ENCODE measurements around the gene SMG6.
"Not testable (repeated sequence)": the region's sequence is repeated elsewhere in the genome, so short reads cannot be mapped to it uniquely, and the experiment has no call there.

The SMG6 gene

DNA sequence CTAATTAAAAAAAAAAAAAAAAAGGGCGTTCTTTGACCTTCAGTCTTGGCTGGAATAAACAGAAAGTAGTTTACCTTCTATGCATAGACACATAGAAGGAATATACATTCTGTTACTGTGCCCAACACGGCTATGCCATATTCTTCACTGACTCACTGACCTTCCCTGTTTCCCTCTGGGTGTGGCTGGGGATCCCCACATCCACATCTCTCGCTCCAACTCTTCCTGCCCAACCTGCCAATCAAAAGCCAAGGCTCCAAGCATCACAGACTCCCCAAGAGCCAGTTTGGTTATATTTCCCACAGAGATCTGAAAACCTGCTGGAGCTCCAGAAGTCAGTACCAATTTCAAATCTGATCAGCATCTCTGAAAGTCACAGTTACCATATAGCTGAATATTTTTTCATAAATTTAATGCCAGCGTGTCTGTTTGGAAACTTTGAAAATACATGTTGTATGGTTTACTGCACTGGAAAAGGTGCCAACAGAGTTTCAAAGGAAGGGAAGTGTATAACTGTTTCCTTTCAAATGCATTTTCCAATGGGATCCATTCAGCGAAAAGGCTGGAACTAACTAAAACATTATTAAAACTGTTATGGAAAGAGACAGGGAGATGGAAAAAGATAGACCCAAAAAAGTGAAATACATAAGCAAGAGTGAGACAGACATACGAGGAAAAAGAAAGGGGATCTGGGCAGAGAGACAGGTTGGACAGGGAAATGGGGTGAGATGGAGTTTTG is 91.8 kb downstream of the SMG6 start:
- DNase-seq (no peak), ATAC-seq (replicated peaks) (no peak)
- H3K27me3 Mint-ChIP-seq, result no peaks in the 10 kb centered on the region
- H3K27ac Mint-ChIP-seq, result peak overlapping the region; percentile 93 to 98
- H3K36me3 Mint-ChIP-seq (ENCODE audit: insufficient read depth), result peaks cover 12% of the 10 kb centered on the region
- no peaks in the 10 kb centered on the region for H3K9me3 Mint-ChIP-seq
- H3K4me3 Mint-ChIP-seq, result peak overlapping the region in 1 of 2 donors; percentile 20
- H3K4me1 Mint-ChIP-seq (ENCODE audit: low read depth in 2 of 2), result peaks cover 30 to 45% of the 10 kb centered on the region in 2 donors

DNA sequence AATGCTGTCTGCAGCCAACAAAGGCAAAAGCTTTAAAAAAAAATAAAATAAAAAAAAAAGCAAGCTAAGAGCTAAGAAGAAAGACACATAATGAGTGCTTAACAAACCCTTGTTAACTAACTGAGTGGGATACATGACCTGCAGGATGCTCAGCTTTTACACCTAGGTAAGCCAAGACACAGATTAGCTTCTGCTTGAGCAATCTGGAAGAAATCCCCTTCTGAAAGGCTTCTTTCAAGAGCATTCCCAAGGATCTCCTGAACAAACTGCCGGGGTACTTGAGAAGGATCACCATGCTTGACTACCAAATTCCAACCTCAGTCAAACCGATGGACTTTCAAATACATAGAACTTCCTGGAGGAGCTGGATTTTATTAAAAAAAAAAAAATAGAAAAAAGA is 92.9 kb downstream of the SMG6 start:
- ATAC-seq (replicated peaks), result no peak
- Mint-ChIP-seq H3K4me3 (peak overlapping the region in 1 of 2 donors; percentile 22), H3K27ac (peak overlapping the region in 1 of 2 donors; percentile 85), H3K4me1 (ENCODE audit: low read depth in 2 of 2) (peaks cover 26 to 39% of the 10 kb centered on the region in 2 donors), H3K27me3 (no peaks in the 10 kb centered on the region), H3K36me3 (ENCODE audit: insufficient read depth) (peaks cover 12% of the 10 kb centered on the region), H3K9me3 (no peaks in the 10 kb centered on the region)
- DNase-seq, result no peak

DNA sequence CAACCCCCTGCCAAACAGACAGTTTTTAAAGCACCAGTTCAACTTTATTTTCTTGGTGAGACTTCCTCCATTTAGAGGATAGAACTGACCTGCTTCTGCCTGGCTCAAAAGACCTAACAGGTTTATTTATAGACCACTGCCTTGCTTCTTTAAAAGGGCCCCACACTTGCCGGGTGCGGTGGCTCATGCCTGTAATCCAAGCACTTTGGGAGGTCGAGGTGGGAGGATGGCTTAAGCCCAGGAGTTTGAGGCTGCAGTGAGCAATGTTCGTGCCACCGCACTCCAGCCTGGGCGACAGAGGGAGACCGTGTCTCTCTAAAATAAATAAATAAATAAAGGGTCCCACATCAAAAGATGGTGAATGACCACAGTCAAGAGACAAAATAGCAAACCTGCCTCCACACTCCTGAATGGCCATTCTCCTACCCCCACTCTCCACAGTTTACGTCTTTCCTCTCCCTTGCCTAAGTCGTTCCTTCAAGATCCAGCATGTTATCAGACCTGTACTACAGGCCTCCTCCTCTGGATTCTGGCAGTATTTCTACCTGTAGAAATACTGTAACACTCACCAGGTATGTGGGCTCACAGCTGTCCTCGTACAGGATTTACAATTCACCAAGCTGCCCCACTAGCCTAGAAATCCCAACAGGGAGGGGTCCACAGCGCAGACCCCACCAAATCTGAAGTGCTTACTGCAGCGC is 95.6 kb downstream of the SMG6 start:
- DNase-seq (no peak), ATAC-seq (replicated peaks) (no peak)
- no peak overlapping the region for H3K27ac Mint-ChIP-seq
- H3K36me3 Mint-ChIP-seq (ENCODE audit: insufficient read depth), result peaks cover 8% of the 10 kb centered on the region
- H3K9me3 Mint-ChIP-seq, result no peaks in the 10 kb centered on the region
- no peaks in the 10 kb centered on the region for H3K27me3 Mint-ChIP-seq
- H3K4me3 Mint-ChIP-seq, result no peak overlapping the region
- H3K4me1 Mint-ChIP-seq (ENCODE audit: low read depth in 2 of 2), result peaks cover 15 to 24% of the 10 kb centered on the region in 2 donors

DNA sequence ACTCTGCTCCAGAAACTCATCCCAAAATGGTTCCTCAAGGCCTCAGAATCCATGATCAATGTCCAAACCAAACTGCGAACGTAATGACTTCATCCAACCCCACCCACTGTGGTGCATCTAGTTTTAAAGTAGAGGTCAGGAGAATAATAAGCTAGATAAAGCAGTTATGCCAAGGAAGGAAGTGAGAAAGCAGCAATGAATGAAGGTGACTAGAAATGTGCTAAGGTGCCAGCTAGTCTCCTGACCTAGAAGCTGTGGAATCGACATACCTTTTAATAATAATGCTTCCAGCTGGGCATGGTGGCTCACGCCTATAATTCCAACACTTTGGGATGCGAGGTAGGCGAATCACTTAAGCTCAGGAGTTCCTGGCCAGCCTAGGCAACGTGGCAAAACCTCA is 99.2 kb downstream of the SMG6 start:
- Mint-ChIP-seq H3K4me1 (ENCODE audit: low read depth in 2 of 2) (peaks cover 7 to 10% of the 10 kb centered on the region in 2 donors), H3K9me3 (no peaks in the 10 kb centered on the region), H3K27me3 (no peaks in the 10 kb centered on the region), H3K4me3 (no peak overlapping the region), H3K36me3 (ENCODE audit: insufficient read depth) (peaks cover 5% of the 10 kb centered on the region), H3K27ac (no peak overlapping the region)
- no peak for DNase-seq
- no peak for ATAC-seq (replicated peaks)

DNA sequence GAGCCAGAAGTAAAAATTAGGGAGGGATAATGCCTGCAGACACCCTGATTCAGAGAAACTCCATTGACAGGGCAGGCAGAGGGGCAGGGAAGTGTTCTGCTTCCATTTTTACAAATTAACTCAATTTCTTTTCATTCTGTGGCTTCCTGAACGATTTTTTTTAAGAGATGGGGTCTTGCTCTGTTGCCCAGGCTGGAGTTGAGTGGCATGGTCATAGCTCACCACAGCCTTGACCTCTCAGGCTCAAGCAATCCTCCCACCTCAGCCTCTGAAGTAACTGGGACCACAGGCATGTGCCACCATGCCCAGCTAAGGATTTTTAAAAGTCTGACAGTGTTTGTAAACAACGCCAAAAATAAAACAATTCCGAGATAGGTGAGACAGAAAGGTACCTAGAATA is 99.8 kb downstream of the SMG6 start:
- no peak for DNase-seq
- H3K9me3 Mint-ChIP-seq, result no peaks in the 10 kb centered on the region
- no peak for ATAC-seq (replicated peaks)

DNA sequence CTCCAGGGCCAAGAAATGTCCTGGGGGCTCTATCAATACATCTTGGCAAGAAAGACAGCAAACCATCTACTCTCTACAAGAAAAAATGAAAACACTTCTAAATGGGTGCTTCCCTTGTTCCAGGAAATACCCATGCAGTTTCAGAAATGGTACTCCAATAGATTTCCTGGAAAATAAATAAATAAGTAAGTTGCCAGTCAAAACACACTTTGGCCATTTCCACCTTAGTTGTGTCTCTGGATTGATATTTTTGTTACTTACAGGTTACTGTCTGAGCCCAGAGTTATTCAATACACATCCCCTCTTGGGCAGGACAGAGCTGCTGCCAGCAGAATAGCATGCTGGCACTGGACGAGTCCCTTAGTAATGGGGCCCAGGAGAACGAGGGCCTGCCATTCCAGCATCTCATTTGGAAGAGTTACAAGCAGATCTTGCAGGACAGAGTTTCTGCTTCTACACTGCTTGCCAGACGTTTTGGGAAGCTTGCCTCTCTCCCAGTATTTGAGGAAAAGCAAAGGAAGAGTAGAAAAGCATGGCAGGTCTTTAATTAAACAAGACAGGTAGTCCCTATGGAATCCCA is 100.5 kb downstream of the SMG6 start:
- peaks cover 5% of the 10 kb centered on the region for H3K36me3 Mint-ChIP-seq (ENCODE audit: insufficient read depth)
- ATAC-seq (replicated peaks), result no peak
- H3K4me3 Mint-ChIP-seq, result no peak overlapping the region
- H3K9me3 Mint-ChIP-seq, result no peaks in the 10 kb centered on the region
- no peak overlapping the region for H3K27ac Mint-ChIP-seq
- peaks cover 7 to 10% of the 10 kb centered on the region in 2 donors for H3K4me1 Mint-ChIP-seq (ENCODE audit: low read depth in 2 of 2)
- H3K27me3 Mint-ChIP-seq, result no peaks in the 10 kb centered on the region
- DNase-seq, result no peak

More for the DNA sequence above, 99.8 kb downstream of the SMG6 start:
- no peak overlapping the region for H3K27ac Mint-ChIP-seq
- no peak overlapping the region for H3K4me3 Mint-ChIP-seq
- H3K4me1 Mint-ChIP-seq (ENCODE audit: low read depth in 2 of 2), result peaks cover 7 to 10% of the 10 kb centered on the region in 2 donors
- peaks cover 5% of the 10 kb centered on the region for H3K36me3 Mint-ChIP-seq (ENCODE audit: insufficient read depth)
- H3K27me3 Mint-ChIP-seq, result no peaks in the 10 kb centered on the region

DNA sequence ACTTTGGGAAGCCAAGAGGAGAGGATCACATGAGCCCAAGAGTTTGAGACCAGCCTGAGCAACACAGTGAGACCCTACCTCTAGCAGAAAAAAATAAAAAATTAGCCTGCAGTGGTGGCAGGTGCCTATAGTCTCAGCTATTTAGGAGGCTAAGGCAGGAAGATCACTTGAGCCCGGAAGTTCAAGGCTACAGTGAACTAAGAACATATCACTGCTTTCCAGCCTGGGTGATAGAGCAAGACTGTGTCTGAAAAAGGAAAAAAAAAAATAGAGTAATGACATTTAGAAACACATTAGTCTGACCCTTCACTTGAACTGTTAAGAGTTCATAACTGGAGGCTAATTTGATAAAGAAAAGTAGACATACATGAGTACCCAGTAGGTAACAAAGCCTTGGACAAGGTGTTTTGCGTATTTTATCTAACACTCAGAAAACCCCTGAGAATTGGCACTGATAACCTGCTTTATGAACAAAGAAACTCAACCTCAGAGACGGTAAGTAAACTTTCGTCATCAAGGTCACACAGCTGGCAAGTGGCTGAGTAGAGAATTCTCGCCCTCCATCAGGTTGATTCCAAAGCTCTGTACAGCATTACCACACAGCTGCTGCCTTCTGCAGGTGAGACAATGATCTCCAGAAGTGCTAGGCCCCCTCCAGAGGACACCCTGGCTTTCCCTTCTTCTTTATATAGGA is 101.1 kb downstream of the SMG6 start:
- Mint-ChIP-seq H3K27ac (no peak overlapping the region), H3K4me3 (no peak overlapping the region), H3K36me3 (ENCODE audit: insufficient read depth) (peaks cover 5% of the 10 kb centered on the region), H3K4me1 (ENCODE audit: low read depth in 2 of 2) (peaks cover 7 to 10% of the 10 kb centered on the region in 2 donors), H3K27me3 (no peaks in the 10 kb centered on the region), H3K9me3 (no peaks in the 10 kb centered on the region)
- ATAC-seq (replicated peaks), result no peak
- no peak for DNase-seq

DNA sequence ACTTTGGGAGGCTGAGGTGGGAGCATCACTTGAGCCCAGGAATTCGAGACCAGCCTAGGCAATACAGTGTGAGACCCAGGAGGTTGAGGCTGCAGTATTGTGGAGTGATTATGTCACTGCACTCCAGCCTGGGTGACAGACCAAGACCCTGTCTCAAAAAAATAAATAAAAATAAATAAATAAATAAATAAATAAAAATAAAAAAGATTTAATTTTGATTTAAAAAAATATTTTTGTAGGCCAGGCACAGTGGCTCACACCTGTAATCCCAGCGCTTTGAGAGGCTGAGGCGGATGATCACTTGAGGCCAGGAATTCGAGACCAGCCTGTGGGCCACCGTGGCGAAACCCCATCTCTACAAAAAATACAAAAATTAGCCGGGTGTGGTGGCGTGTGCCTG is 104.2 kb downstream of the SMG6 start:
- H3K4me1 Mint-ChIP-seq (ENCODE audit: low read depth in 2 of 2), result peaks cover 9 to 15% of the 10 kb centered on the region in 2 donors
- H3K27ac Mint-ChIP-seq; DNase-seq; H3K9me3 Mint-ChIP-seq; H3K27me3 Mint-ChIP-seq; H3K4me3 Mint-ChIP-seq; ATAC-seq (replicated peaks); H3K36me3 Mint-ChIP-seq (ENCODE audit: insufficient read depth): not testable (repeated sequence)

DNA sequence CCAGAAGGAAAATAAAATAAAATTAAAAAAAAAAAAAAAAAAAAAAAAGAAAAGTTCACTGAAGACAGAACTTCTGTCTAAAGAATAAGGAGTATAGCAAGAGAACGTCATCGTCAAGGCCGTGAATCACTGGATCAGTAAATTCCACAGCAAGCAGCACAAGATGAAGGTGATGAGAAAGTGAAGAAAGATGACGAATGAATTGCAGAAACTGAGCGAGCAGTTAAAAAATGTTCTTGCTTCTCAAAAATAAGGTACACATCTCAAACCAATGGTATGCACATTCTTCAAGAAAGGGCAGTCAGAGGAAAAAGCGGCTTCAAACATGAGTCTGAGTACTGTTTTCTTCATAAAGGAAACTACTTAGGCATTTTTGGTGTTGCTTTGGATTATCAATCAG is 104.7 kb downstream of the SMG6 start:
- no peak for ATAC-seq (replicated peaks)
- H3K27me3 Mint-ChIP-seq, result no peaks in the 10 kb centered on the region
- no peak overlapping the region for H3K4me3 Mint-ChIP-seq
- no peak for DNase-seq
- no peak overlapping the region for H3K27ac Mint-ChIP-seq
- peaks cover 9% of the 10 kb centered on the region for H3K36me3 Mint-ChIP-seq (ENCODE audit: insufficient read depth)
- H3K9me3 Mint-ChIP-seq, result no peaks in the 10 kb centered on the region
- peaks cover 11 to 19% of the 10 kb centered on the region in 2 donors for H3K4me1 Mint-ChIP-seq (ENCODE audit: low read depth in 2 of 2)

DNA sequence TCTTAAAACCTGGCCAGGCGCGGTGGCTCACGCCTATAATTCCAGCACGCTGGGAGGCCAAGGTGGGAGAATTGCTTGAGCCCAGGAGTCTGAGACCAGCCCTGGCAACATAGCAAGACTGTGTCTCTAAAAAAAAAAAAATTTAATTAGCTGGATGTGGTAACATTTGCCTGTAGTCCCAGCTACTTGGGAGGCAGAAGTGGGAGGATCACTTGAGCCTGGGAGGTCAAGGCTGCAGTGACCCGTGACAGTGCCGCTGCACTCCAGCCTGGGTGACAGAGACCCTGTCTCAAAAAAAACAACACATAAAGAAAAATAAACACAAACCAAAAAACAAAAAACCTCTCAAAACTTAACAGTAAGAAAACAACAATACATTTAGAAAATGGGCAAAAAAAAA is 106.3 kb downstream of the SMG6 start:
- DNase-seq (no peak), ATAC-seq (replicated peaks) (no peak)
- Mint-ChIP-seq H3K27ac (no peak overlapping the region), H3K4me1 (ENCODE audit: low read depth in 2 of 2) (peaks cover 21 to 24% of the 10 kb centered on the region in 2 donors), H3K9me3 (no peaks in the 10 kb centered on the region), H3K36me3 (ENCODE audit: insufficient read depth) (peaks cover 9% of the 10 kb centered on the region), H3K4me3 (no peak overlapping the region), H3K27me3 (no peaks in the 10 kb centered on the region)

DNA sequence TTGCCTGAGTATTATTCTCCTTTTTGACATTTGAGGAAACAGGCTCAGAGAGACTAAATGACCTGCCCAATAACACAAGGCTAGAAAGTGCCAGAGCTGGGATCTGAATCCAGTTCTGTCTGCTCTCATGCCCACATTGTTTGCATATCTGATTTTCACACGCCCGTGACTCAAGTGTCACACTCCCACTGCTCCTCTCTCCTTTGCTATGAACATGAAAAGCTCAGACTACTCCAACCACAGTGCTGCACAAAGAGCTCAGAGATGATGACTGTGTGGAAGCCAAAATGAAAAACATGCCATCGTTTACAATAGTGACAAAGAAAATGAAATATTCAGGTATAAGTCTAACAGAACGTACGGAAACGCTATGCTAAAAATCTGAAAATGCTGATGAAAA is 107.9 kb downstream of the SMG6 start:
- Mint-ChIP-seq H3K36me3 (ENCODE audit: insufficient read depth) (peaks cover 7% of the 10 kb centered on the region), H3K27me3 (no peaks in the 10 kb centered on the region), H3K4me3 (no peak overlapping the region), H3K4me1 (ENCODE audit: low read depth in 2 of 2) (peaks cover 26 to 32% of the 10 kb centered on the region in 2 donors), H3K9me3 (no peaks in the 10 kb centered on the region), H3K27ac (no peak overlapping the region)
- no peak for ATAC-seq (replicated peaks)
- no peak for DNase-seq

DNA sequence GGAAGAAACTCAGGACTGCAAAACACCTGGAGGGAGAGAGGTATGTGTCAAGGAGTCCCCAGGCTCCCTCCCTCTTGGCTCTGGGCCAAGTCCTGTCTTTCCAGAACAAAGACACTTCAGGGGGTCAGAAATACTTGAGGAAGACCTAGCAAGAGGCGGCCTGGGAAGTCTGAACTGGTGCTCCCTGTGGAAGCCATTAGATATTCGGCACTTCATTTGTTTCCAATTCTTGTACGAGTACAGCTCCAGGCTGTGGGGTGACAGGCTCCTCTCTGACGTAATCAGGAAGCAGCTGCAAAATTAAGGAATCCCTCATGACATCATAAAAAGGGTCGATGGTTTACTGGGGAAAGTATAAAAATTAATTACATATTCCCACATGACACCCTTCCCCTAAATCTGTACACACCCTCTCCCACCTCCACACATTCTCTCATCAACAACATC is 108.7 kb downstream of the SMG6 start:
- no peak overlapping the region for H3K4me3 Mint-ChIP-seq
- DNase-seq, result no peak
- no peaks in the 10 kb centered on the region for H3K9me3 Mint-ChIP-seq
- no peaks in the 10 kb centered on the region for H3K27me3 Mint-ChIP-seq
- no peak overlapping the region for H3K27ac Mint-ChIP-seq
- peaks cover 26 to 36% of the 10 kb centered on the region in 2 donors for H3K4me1 Mint-ChIP-seq (ENCODE audit: low read depth in 2 of 2)
- no peak for ATAC-seq (replicated peaks)
- H3K36me3 Mint-ChIP-seq (ENCODE audit: insufficient read depth), result peaks cover 5% of the 10 kb centered on the region

DNA sequence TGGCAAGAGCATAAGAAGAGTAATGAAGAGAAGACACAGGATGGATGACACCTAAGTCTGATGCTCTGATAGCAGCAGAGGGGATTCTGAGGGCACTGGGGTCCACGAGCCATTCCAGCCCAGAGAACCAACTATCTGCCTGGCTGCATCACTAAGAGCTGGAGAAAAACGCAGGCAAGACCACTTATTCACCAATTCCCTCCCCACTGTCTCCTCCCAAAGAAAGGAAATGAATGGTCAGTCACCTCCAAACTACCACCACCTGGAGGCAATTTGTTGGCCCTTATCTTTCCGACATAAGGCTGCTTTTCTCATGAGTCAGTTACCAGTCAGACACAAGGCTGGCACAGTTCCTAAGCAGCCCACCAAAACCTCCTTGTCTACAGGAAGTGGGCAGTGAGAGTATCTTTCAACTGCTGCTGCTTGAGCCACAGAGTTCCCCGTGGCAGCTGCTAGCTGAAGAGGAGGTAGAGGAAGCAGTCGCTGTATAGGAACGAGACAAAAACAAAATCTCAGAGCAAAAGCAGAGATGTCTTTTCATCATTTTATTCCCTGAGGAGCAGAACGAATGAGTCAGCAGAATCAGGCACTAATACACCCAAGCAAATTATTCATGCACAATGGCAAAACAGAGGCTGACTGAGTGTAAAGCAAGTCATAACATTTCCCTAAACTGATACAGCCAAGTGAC is 111.1 kb downstream of the SMG6 start:
- H3K27ac Mint-ChIP-seq, result peak overlapping the region; percentile 56 to 74
- H3K4me3 Mint-ChIP-seq, result peak overlapping the region; percentile 50 to 68
- ATAC-seq (replicated peaks) (peak; percentile 99), DNase-seq (peak; percentile 62)
- peaks cover 30 to 44% of the 10 kb centered on the region in 2 donors for H3K4me1 Mint-ChIP-seq (ENCODE audit: low read depth in 2 of 2)
- H3K36me3 Mint-ChIP-seq (ENCODE audit: insufficient read depth), result peaks cover 4% of the 10 kb centered on the region
- H3K27me3 Mint-ChIP-seq, result no peaks in the 10 kb centered on the region
- H3K9me3 Mint-ChIP-seq, result no peaks in the 10 kb centered on the region

Measured in effector memory CD8-positive, alpha-beta T cell (primary cell).